Type B pancreatic cell (in vitro differentiated cells): ENCODE measurements around the gene RBM25. TPM values are rescaled to one million over a fixed set of nuclear protein-coding genes. Genes with fewer than 3 reads are reported as not detected.
A peak's percentile ranks its signal among the peaks of the same experiment; 100 is the strongest.

ENCODE experiments used
- DNase-seq: peaks from one replicate; pipeline ENCODE4 v3.0.0; 2021; ENCODE audit warnings: mixed read lengths; ENCODE audit not compliant: unreplicated experiment; ENCODE audit errors: extremely low spot score
- H3K27ac Mint-ChIP-seq: 2 replicates; pipeline ENCODE4 v1.8.0; 2021; ENCODE audit warnings: mild to moderate bottlenecking, mixed read lengths
- H3K27me3 Mint-ChIP-seq: 2 replicates; pipeline ENCODE4 v1.8.0; 2021; ENCODE audit warnings: mixed read lengths
- H3K36me3 Mint-ChIP-seq: 2 replicates; pipeline ENCODE4 v1.8.0; 2021; ENCODE audit warnings: mixed read lengths
- H3K4me1 Mint-ChIP-seq: one replicate; pipeline ENCODE4 v1.8.0; 2021; ENCODE audit warnings: mixed read lengths; ENCODE audit not compliant: unreplicated experiment
- H3K4me3 Mint-ChIP-seq: 2 replicates; pipeline ENCODE4 v1.8.0; 2021; ENCODE audit warnings: mild to moderate bottlenecking, mixed read lengths
- H3K9me3 Mint-ChIP-seq: 2 replicates; pipeline ENCODE4 v1.8.0; 2021; ENCODE audit warnings: mixed read lengths
- CTCF ChIP-seq: fragments of 200-600 bp; sonication (generic); conservative IDR thresholded peaks from 2 replicates; pipeline ENCODE4 v1.5.0; 2021; ENCODE audit warnings: antibody characterized with exemption, mild to moderate bottlenecking
- total RNA-seq: library from RNA; stranded (reverse); gene quantifications from 2 replicates; pipeline ENCODE4 v1.2.1, GENCODE V29; 2021; ENCODE audit warnings: low replicate concordance

RBM25 gene
- total RNA-seq, 1 donor from 2014 or later: 94.6 TPM

- Mint-ChIP-seq H3K27me3 (no peaks in the 10 kb centered on the region), H3K4me3 (no peak overlapping the region), H3K27ac (no peak overlapping the region), H3K4me1 (no peaks in the 10 kb centered on the region), H3K9me3 (no peaks in the 10 kb centered on the region), H3K36me3 (peaks cover 22% of the 10 kb centered on the region)
- TF ChIP-seq CTCF: no peak
- no peak for DNase-seq
Measured at GRCh38 chr14:73170686-73171085, 112.4 kb downstream of the RBM25 start.

DNA sequence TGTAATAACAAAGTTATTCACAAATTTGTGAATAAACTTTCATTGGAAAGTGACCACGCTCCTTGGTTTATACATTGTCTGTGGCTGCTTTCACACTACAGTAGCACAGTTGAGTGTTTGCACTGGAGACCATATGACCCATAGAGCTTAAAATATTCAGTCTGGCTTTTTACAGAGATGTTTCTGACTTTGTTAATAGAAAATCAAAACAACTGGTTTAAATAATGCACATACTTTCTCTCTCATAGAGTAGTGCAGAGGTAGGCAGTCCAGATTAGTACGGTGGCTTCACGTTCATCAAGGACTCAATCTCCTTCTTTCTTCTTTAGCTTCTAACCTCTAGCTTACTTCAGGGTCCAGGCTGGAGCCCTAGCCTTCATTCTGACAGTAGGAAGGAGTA lies 114.2 kb downstream of the RBM25 start:
- no peak for TF ChIP-seq CTCF
- no peak overlapping the region for H3K4me3 Mint-ChIP-seq
- peaks cover 32% of the 10 kb centered on the region for H3K36me3 Mint-ChIP-seq
- DNase-seq: no peak
- H3K27me3 Mint-ChIP-seq: no peaks in the 10 kb centered on the region
- no peak overlapping the region for H3K27ac Mint-ChIP-seq
- H3K9me3 Mint-ChIP-seq: no peaks in the 10 kb centered on the region
- no peaks in the 10 kb centered on the region for H3K4me1 Mint-ChIP-seq

DNA sequence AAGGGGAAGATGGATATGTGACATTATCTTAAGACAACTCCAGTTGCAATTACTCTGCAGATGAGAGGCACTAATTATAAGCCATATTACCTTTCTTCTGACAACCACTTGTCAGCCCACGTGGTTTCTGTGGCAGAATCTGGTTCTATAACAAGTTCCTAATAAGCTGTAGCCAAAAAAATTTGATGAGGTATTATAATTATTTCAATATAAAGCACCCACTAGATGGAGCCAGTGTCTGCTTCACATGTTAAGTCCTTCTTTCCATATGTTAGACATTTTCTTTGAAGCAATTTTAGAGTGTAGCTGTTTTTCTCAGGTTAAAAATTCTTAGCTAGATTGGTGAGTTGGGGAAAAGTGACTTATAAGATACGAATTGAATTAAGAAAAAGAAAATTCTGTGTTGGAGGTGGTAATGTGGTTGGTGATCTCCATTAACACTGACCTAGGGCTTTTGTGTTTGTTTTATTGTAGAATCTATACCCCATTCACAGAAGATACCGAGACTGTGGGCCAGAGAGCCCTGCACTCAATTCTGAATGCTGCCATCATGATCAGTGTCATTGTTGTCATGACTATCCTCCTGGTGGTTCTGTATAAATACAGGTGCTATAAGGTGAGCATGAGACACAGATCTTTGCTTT lies 114.9 kb downstream of the RBM25 start:
- no peaks in the 10 kb centered on the region for H3K4me1 Mint-ChIP-seq
- no peaks in the 10 kb centered on the region for H3K9me3 Mint-ChIP-seq
- no peak for DNase-seq
- H3K27me3 Mint-ChIP-seq: no peaks in the 10 kb centered on the region
- peaks cover 33% of the 10 kb centered on the region for H3K36me3 Mint-ChIP-seq
- H3K27ac Mint-ChIP-seq: no peak overlapping the region
- no peak overlapping the region for H3K4me3 Mint-ChIP-seq
- peak; percentile 76 for TF ChIP-seq CTCF

Other genes starting within 250 kb of the RBM25 start
- 4.5 and 5.8 TPM in 2 replicates for gene DPF3, start 164.4 kb upstream of the RBM25 start, total RNA-seq
- gene DCAF4, start 132.1 kb upstream of the RBM25 start, total RNA-seq: 11.0 and 17.9 TPM in 2 replicates
- gene ZFYVE1, start 31.4 kb upstream of the RBM25 start, total RNA-seq: 18.6 and 19.7 TPM in 2 replicates
- gene PSEN1, start 78.0 kb downstream of the RBM25 start, total RNA-seq: 58.9 and 76.4 TPM in 2 replicates
- gene PAPLN, start 179.0 kb downstream of the RBM25 start, total RNA-seq: 0.99 and 2.0 TPM in 2 replicates